Activated CD8-positive, alpha-beta memory T cell treated with anti-CD3 and anti-CD28 coated beads, Interleukin-2, amount 10 ng/mL, durations not matched to agents 7 days and 5 days (primary cell): Measurements from ENCODE around the gene SYMPK. TPM values are rescaled to one million over a fixed set of nuclear protein-coding genes. Genes with fewer than 3 reads are reported as not detected.

Experiments
- ATAC-seq: fragments of 150-1000 bp; cut with Tn5 transposase; one replicate; pipeline ENCODE4 v1.10.0; 2021; ENCODE audit warnings: moderate library complexity
- CTCF ChIA-PET: fragments of 350-600 bp; sonication (Branson Sonifier 250); formaldehyde crosslinking; loops from one replicate; lab custom pipeline; 2021; ENCODE audit warnings: antibody characterized with exemption; lab: Charles Lee
- DNase-seq: peaks from one replicate; pipeline ENCODE4 v3.0.0-alpha.2; 2020
- H3K27ac Mint-ChIP-seq: one replicate; pipeline ENCODE4 v1.8.0; 2021; ENCODE audit warnings: mild to moderate bottlenecking, mixed read lengths
- H3K27me3 Mint-ChIP-seq: one replicate; pipeline ENCODE4 v1.8.0; 2021; ENCODE audit warnings: mixed read lengths
- H3K36me3 Mint-ChIP-seq: one replicate; pipeline ENCODE4 v1.8.0; 2021; ENCODE audit warnings: mild to moderate bottlenecking, mixed read lengths
- H3K4me1 Mint-ChIP-seq: one replicate; pipeline ENCODE4 v1.8.0; 2021; ENCODE audit warnings: mixed read lengths
- H3K4me3 Mint-ChIP-seq: one replicate; pipeline ENCODE4 v1.8.0; 2021; ENCODE audit warnings: mild to moderate bottlenecking, moderate library complexity, mixed read lengths
- H3K9me3 Mint-ChIP-seq: one replicate; pipeline ENCODE4 v1.8.0; 2022; ENCODE audit warnings: low read depth, mixed read lengths
- total RNA-seq, 2 experiments: library from RNA; stranded (reverse); gene quantifications; one replicate each; pipeline ENCODE4 v1.2.3, GENCODE V29; 2021

SYMPK gene
- total RNA-seq, 2 experiments from 2014 or later = 119 to 125 TPM

DNA sequence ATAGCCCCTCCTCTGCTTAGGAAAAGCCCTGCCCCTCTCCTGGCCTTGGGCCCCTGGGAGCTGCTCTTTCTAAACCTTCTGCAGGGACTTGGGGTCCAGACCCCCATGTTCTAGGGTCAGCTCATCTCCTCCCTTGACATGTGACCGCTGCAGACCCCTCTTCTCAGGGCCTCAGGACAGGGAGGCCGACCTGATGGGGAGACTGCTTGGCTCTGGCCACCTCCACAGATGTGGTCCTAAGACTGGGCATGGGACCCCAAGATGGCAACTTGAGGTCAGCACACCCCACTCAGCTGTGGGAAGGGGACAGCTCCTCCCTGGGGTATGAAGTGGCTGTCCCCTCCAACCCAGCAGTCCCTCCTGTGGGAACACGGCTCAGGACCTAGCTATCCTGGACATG is 90.0 kb downstream of the SYMPK start:
- DNase-seq = no peak
- CTCF ChIA-PET = interaction anchor here (1.2 to 7.9 kb wide), 6 partner anchors 10 to 91 kb away, joined by 3 to 338 read pairs (median 4); partner anchors contain the start of genes DMPK, DMWD and SYMPK

DNA sequence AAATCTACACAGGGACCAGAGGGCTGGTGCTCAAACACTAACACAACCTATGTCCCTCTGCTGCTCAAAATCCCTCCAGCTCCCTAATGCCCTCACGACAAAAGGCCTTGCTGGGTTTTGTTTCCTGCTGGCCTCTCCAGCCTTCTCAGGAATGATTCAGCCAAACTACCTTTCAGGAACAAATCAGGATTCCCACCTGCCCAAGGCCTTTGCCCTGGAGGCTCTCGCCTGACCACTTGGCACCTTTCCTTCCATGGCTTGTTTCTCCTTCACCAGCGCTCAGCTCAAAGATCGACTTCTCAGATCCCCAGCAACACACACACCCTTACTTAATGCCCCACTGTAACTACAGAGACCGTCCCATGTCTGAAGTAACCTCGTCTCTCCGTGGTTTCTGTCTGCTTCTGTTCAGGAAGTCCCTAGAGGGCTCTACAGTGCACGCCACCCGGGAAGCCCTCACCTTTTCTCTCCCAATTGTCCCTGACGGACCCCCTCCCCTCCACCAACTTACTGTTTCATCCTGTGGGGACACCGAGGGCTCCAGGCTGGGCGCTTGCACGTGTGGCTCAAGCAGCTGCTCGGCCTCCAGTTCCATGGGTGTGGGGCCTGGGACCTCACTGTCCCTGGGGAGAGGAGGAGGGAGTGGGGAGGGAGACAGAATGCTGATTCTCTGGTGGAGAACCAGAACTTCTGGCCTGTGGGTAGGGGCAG is 90.7 kb downstream of the SYMPK start:
- Mint-ChIP-seq H3K9me3 (no peaks in the 10 kb centered on the region), H3K4me1 (peaks cover 13% of the 10 kb centered on the region), H3K36me3 (no peaks in the 10 kb centered on the region), H3K27ac (no peak overlapping the region), H3K27me3 (peaks cover 6% of the 10 kb centered on the region), H3K4me3 (no peak overlapping the region)
- DNase-seq (no peak), ATAC-seq (no peak)
- CTCF ChIA-PET = interaction anchor here (0.9 to 7.9 kb wide), 5 partner anchors 9 to 110 kb away, joined by 3 to 338 read pairs (median 4); partner anchors contain the start of genes DMPK, DMWD and SYMPK

More for the DNA sequence above, 90.0 kb downstream of the SYMPK start:
- Mint-ChIP-seq H3K4me1 (peaks cover 13% of the 10 kb centered on the region), H3K9me3 (no peaks in the 10 kb centered on the region), H3K27me3 (peaks cover 2% of the 10 kb centered on the region), H3K27ac (no peak overlapping the region), H3K36me3 (peaks cover 1% of the 10 kb centered on the region), H3K4me3 (no peak overlapping the region)
- ATAC-seq = no peak

DNA sequence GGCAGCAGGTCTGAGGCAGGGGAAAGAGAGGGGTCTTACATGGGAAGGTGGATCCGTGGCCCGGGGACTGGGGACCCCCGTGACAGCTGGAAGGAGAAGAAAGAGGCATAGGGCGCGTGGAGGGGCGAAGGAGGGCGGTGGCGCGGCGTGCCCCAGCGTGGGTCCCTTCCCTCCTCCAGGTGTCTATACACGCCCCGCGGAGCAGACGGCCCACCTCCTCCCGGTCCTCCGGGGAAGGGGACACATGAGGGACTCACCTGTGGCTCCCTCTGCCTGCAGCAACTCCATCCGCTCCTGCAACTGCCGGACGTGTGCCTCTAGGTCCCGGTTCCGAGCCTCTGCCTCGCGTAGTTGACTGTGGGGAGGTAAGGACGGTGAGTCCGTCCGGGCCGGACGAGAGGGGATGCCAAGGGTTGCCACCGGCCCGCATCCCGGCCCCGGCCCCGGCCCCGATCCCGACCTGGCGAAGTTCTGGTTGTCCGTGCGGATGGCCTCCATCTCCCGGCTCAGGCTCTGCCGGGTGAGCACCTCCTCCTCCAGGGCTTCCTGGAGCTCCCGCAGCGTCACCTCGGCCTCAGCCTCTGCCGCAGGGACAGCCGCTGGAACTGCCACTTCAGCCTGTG is 91.5 kb downstream of the SYMPK start:
- Mint-ChIP-seq H3K27ac (no peak overlapping the region), H3K4me1 (peaks cover 13% of the 10 kb centered on the region), H3K36me3 (no peaks in the 10 kb centered on the region), H3K9me3 (no peaks in the 10 kb centered on the region), H3K27me3 (peaks cover 10% of the 10 kb centered on the region), H3K4me3 (no peak overlapping the region)
- DNase-seq (no peak), ATAC-seq (no peak)
- CTCF ChIA-PET = interaction anchor here (0.9 to 7.9 kb wide), 9 partner anchors 10 to 146 kb away, joined by 3 to 338 read pairs (median 10); partner anchors contain the start of genes DMPK, DMWD and RSPH6A

DNA sequence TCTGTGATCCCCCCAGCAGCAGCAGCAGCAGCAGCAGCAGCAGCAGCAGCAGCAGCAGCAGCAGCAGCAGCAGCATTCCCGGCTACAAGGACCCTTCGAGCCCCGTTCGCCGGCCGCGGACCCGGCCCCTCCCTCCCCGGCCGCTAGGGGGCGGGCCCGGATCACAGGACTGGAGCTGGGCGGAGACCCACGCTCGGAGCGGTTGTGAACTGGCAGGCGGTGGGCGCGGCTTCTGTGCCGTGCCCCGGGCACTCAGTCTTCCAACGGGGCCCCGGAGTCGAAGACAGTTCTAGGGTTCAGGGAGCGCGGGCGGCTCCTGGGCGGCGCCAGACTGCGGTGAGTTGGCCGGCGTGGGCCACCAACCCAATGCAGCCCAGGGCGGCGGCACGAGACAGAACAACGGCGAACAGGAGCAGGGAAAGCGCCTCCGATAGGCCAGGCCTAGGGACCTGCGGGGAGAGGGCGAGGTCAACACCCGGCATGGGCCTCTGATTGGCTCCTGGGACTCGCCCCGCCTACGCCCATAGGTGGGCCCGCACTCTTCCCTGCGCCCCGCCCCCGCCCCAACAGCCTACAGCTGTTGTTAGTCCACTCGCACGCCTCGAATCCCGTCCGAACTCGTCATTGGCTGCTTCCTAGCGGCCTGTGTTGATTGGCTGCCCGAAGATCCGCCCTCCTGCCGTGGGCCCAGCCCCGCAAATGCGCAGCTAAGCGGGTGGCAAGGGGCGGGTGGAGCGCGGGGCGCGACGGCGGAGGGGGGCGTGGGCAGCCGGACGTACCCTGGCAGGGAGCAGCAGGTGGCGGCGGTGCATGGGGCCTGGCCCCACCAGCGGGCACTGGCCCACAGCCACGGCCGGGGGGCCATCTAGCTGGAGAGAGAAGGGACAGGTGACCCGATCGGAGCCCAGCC is 92.5 kb downstream of the SYMPK start:
- peak; percentile 92 for DNase-seq
- ATAC-seq = peak; percentile 73
- H3K4me1 Mint-ChIP-seq = peaks cover 13% of the 10 kb centered on the region
- no peaks in the 10 kb centered on the region for H3K36me3 Mint-ChIP-seq
- peak overlapping the region; percentile 78 for H3K4me3 Mint-ChIP-seq
- H3K27ac Mint-ChIP-seq = peak overlapping the region; percentile 84
- H3K27me3 Mint-ChIP-seq = peaks cover 12% of the 10 kb centered on the region
- no peaks in the 10 kb centered on the region for H3K9me3 Mint-ChIP-seq
- CTCF ChIA-PET = interaction anchor here (0.9 to 7.9 kb wide), 31 partner anchors 10 to 577 kb away, joined by 3 to 338 read pairs (median 6); partner anchors contain the start of genes DMPK, DMWD, FBXO46 and IRF2BP1

DNA sequence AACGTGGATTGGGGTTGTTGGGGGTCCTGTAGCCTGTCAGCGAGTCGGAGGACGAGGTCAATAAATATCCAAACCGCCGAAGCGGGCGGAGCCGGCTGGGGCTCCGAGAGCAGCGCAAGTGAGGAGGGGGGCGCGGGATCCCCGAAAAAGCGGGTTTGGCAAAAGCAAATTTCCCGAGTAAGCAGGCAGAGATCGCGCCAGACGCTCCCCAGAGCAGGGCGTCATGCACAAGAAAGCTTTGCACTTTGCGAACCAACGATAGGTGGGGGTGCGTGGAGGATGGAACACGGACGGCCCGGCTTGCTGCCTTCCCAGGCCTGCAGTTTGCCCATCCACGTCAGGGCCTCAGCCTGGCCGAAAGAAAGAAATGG is 93.1 kb downstream of the SYMPK start:
- peak; percentile 34 for ATAC-seq
- Mint-ChIP-seq H3K4me3 (peak overlapping the region; percentile 78), H3K27ac (peak overlapping the region; percentile 84), H3K36me3 (no peaks in the 10 kb centered on the region), H3K27me3 (peaks cover 13% of the 10 kb centered on the region), H3K9me3 (no peaks in the 10 kb centered on the region), H3K4me1 (peaks cover 13% of the 10 kb centered on the region)
- peak; percentile 78 for DNase-seq
- CTCF ChIA-PET = interaction anchor here (0.7 to 7.9 kb wide), 41 partner anchors 9 to 577 kb away, joined by 3 to 338 read pairs (median 6); partner anchors contain the start of genes DMPK, DMWD, FBXO46 and IRF2BP1

DNA sequence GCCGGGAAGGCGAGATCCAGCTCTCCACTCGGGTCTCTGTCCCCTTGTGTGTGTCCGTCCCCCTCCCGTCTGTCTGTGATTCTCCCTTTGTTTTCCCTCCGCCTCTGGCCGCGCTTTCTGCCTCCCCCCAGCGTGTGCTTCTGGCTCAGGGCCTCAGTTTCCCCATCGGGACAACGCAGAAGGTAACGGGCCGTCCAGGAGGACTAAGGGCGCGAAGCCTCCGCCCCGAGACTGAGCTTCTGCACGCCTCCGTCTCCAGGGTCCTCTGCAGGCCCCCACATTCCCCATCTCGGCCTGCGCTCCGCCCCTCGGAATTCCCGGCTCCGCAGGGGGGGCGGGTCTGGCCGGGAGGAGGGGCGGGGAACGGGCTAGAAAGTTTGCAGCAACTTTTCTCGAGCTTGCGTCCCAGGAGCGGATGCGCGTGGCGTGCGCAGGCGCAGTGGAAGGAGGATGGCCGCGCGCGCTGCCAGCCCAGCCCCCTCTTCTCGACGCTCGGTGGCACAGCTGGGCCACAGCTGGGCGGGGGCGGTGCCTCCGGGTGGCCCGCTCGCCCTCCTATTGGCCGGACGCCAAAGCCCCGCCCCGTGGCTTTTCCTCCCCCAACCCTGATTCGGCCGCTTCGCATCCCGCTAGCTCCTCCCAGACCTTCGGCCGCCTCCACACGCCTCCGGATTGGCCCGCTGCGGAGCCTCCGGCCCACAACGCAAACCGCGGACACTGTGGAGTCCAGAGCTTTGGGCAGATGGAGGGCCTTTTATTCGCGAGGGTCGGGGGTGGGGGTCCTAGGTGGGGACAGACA is 93.8 kb downstream of the SYMPK start, which contains the start of gene SIX5:
TSS of gene SIX5 (minus strand) at position 269 of the 799 bp plus-strand sequence. CDS start 408 bp downstream, outside the sequence.
- peak; percentile 75 for ATAC-seq
- Mint-ChIP-seq H3K4me1 (peaks cover 13% of the 10 kb centered on the region), H3K36me3 (no peaks in the 10 kb centered on the region), H3K27ac (peak within 1 kb of the TSS; percentile 84), H3K27me3 (peaks cover 16% of the 10 kb centered on the region), H3K4me3 (peak within 1 kb of the TSS; percentile 78), H3K9me3 (no peaks in the 10 kb centered on the region)
- CTCF ChIA-PET = interaction anchor here (0.6 to 7.9 kb wide), 43 partner anchors 9 to 902 kb away, joined by 3 to 338 read pairs (median 5); partner anchors contain the start of genes DMPK, DMWD, FBXO46 and FOXA3
- peak; percentile 97 for DNase-seq

DNA sequence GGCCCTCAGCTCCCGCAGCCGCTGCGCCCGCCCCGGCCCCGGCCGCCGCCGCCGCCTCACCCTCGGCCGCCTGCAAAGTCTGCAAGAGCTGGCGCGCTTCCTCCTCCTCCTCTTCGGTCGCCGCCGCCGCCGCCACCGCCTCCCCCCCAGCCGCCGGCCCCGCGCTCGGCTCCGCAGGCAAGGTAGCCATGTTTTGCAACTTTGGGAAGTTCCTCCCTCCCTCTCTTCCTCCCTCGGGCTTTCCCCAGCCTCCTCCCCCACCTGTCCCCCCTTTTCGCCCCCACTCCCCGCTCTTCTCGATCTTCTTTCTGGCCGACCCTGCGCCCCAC is 94.3 kb downstream of the SYMPK start:
- no peak for ATAC-seq
- H3K27ac Mint-ChIP-seq = peak overlapping the region; percentile 57
- peak overlapping the region; percentile 78 for H3K4me3 Mint-ChIP-seq
- peaks cover 18% of the 10 kb centered on the region for H3K27me3 Mint-ChIP-seq
- H3K36me3 Mint-ChIP-seq = no peaks in the 10 kb centered on the region
- DNase-seq = peak; percentile 55
- H3K9me3 Mint-ChIP-seq = no peaks in the 10 kb centered on the region
- peaks cover 13% of the 10 kb centered on the region for H3K4me1 Mint-ChIP-seq
- CTCF ChIA-PET = interaction anchor here (0.7 to 7.9 kb wide), 20 partner anchors 13 to 511 kb away, joined by 3 to 338 read pairs (median 6); partner anchors contain the start of genes DMPK, DMWD, IRF2BP1 and QPCTL

DNA sequence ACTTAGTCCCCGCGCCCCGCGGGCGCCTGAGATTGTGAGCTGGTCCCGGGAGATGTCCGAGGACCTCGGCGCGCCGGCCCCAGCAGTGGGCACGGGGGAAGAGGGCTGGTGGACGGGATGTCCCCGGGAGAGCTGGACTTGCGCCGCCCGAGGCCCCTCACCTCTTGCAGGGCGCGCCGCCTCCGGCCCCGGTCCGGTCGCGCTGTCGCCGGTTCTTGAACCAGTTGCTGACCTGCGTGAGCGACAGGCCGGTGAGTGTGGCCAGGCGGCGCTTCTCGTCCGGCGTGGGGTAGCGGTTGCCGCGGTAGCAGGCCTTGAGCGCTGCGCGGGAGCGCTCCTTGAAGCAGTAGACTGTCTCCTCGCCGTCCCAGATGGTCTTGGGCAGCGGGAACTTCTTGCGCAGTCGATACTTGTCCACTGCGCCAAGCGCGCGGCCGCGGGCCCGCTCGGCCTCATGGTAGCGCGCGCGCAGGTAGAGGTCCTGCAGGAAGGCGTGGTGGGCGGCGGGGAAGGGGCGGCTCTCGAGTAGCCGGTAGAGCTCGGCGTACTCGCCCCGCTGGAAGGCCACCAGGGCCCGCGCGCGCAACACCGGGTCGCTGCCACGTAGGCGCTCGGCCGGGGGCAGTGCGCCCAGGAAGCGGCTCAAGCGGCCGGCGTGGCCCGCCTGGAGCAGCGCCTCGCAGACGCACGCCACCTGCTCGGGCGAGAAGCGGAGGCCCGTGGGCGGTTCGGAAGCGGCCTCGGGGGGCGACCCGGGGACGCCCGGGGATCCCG is 94.9 kb downstream of the SYMPK start:
- peaks cover 19% of the 10 kb centered on the region for H3K27me3 Mint-ChIP-seq

DNA sequence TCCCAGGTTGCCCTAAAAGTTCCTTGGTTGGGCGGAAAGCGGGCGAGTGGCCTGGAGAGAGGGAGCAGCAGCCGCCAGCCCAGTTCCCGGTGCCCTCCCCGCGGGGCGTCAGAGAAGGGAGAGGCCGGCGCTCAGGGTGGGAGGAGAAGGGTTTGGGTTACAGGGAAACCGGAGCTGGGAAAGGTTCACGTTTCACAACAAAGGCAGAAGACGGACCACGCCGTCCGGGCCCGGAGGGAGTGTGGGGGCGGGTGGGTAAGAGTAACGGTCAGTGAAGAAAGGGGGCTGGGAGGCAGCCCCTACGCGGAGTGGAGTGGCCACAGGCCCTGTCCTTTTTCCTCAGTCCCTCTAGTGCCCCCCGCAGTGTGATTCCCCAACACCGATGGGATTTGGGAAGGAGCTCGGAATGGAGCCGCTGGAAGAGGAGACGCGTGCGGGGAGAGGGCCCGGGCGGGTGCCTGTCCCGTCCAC is 95.5 kb downstream of the SYMPK start:
- Mint-ChIP-seq H3K36me3 (no peaks in the 10 kb centered on the region), H3K9me3 (no peaks in the 10 kb centered on the region)

More for the DNA sequence above, 94.9 kb downstream of the SYMPK start:
- Mint-ChIP-seq H3K4me1 (peaks cover 13% of the 10 kb centered on the region), H3K36me3 (no peaks in the 10 kb centered on the region), H3K9me3 (no peaks in the 10 kb centered on the region), H3K4me3 (peak overlapping the region; percentile 62), H3K27ac (no peak overlapping the region)
- ATAC-seq (no peak), DNase-seq (no peak)
- CTCF ChIA-PET = interaction anchor here (0.6 to 7.9 kb wide), 17 partner anchors 14 to 512 kb away, joined by 3 to 338 read pairs (median 8); partner anchors contain the start of genes DMPK, DMWD, IRF2BP1 and QPCTL

DNA sequence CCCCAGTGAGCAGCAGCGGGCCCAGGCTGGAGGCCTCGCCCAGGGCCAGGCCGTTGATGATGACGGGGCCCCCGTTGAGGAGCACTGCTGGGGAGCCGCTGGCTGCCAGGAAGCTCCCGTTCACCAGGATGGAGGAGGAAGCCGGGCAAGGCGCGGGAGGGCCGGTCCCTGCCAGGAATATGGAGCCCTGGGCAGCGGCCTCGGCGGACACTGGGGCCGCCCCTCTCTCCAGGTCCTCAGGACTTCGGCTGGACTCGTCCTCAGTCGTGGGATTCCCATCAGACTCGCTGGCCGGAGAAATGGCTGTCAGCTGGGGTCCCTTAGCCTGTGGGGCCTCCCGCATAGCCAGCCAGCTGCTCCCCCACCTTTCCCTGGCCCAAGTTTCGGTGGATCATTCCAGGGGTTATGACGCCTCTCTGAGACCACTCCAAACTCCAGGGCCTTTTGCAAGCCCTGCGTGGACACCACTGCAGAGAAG is 96.0 kb downstream of the SYMPK start:
- Mint-ChIP-seq H3K9me3 (no peaks in the 10 kb centered on the region), H3K4me3 (no peak overlapping the region), H3K36me3 (no peaks in the 10 kb centered on the region), H3K27ac (no peak overlapping the region), H3K27me3 (peaks cover 21% of the 10 kb centered on the region), H3K4me1 (peaks cover 13% of the 10 kb centered on the region)
- DNase-seq = no peak
- ATAC-seq = no peak
- CTCF ChIA-PET = interaction anchor here (1.0 to 5.5 kb wide), 5 partner anchors 15 to 115 kb away, joined by 4 to 94 read pairs (median 28); partner anchors contain the start of genes DMPK and RSPH6A

More for the DNA sequence above, 95.5 kb downstream of the SYMPK start:
- ATAC-seq (no peak), DNase-seq (no peak)
- CTCF ChIA-PET = interaction anchor here (1.0 to 7.9 kb wide), 7 partner anchors 14 to 119 kb away, joined by 4 to 338 read pairs (median 28); partner anchors contain the start of genes DMPK, DMWD, IRF2BP1 and RSPH6A
- Mint-ChIP-seq H3K4me3 (peak overlapping the region; percentile 15), H3K27me3 (peaks cover 19% of the 10 kb centered on the region), H3K27ac (no peak overlapping the region), H3K4me1 (peaks cover 13% of the 10 kb centered on the region)
